ENCODE measurements around the gene CNTLN. TPM values are rescaled to one million over a fixed set of nuclear protein-coding genes. Genes with fewer than 3 reads are reported as not detected.

Gene CNTLN
- total and polyA plus RNA-seq, 2 of the 8 experiments (the other 6 are each of a cell fraction or from before 2014, with no cell fraction given) = 4.8 to 10.8 TPM

GRCh38 chr9:17225407-17225806 lies 90.6 kb downstream of the CNTLN start:
- Histone ChIP-seq H3K4ac (replicated peaks; ENCODE audit: insufficient read length, low read depth, low read length) (no peak overlapping the region), H3K36me3 (ENCODE audit: control insufficient read depth in 2 of 4, insufficient read depth in 4 of 4, low read length in 3 of 4) (no peaks in the 10 kb centered on the region), H3K23ac (ENCODE audit: insufficient read length) (no peak overlapping the region), H2BK15ac (ENCODE audit: low read length) (no peak overlapping the region), H3K14ac (ENCODE audit: insufficient read length) (no peak overlapping the region), H2BK20ac (ENCODE audit: low read length) (no peak overlapping the region), H3K79me2 (ENCODE audit: control insufficient read depth in 1 of 2, insufficient read depth in 2 of 2, low read length in 2 of 2) (no peaks in the 10 kb centered on the region; a peak in 1 of 4 replicates), H3K4me1 (replicated peaks in 1 of 4; ENCODE audit: control insufficient read depth in 3 of 4, insufficient read depth in 4 of 4, low read length in 3 of 4) (no peaks in the 10 kb centered on the region), H4K91ac (replicated peaks; ENCODE audit: insufficient read length, low read length) (no peak overlapping the region), H3K56ac (replicated peaks; ENCODE audit: insufficient read length, low read depth, low read length) (no peak overlapping the region), H4K5ac (ENCODE audit: insufficient read length, low read depth, low read length) (no peak overlapping the region), H3K4me3 (ENCODE audit: extremely low read depth in 1 of 4, insufficient read depth in 2 of 4, low read depth in 3 of 4, low read length in 4 of 4) (no peak overlapping the region), H3K79me1 (ENCODE audit: low read depth, low read length) (no peaks in the 10 kb centered on the region; the same call in 1 of the 2 replicates), H2BK120ac (replicated peaks; ENCODE audit: low read depth, low read length) (no peak overlapping the region), H2BK5ac (ENCODE audit: low read depth, low read length) (no peak overlapping the region), H2AK5ac (ENCODE audit: low read depth, low read length) (no peak overlapping the region), H2BK12ac (ENCODE audit: low read depth, low read length) (no peak overlapping the region), H3K9me3 (ENCODE audit: insufficient read depth in 2 of 2, low read depth in 1 of 2, low read length in 1 of 2) (no peaks in the 10 kb centered on the region), H3K9ac (replicated peaks in 1 of 4; ENCODE audit: extremely low read depth in 1 of 4, low read depth in 3 of 4, low read length in 3 of 4) (no peak overlapping the region), H3K23me2 (ENCODE audit: low read depth, low read length) (no peaks in the 10 kb centered on the region; the same call in 1 of the 2 replicates), H4K20me1 (replicated peaks in 1 of 2; ENCODE audit: control insufficient read depth in 1 of 2, insufficient read depth in 2 of 2, low read length in 2 of 2) (no peaks in the 10 kb centered on the region), H3K18ac (ENCODE audit: extremely low read depth, low read length) (no peak overlapping the region), H3K27me3 (replicated peaks in 1 of 4; ENCODE audit: control insufficient read depth in 3 of 4, extremely low read depth in 1 of 4, insufficient read depth in 3 of 4, low read length in 3 of 4) (no peaks in the 10 kb centered on the region), H4K8ac (ENCODE audit: extremely low read depth, insufficient read depth, low read length) (no peak overlapping the region), H2AFZ (ENCODE audit: low read length) (no peak overlapping the region), H3K4me2 (ENCODE audit: insufficient read depth in 1 of 2, low read depth in 2 of 2, low read length in 2 of 2) (no peak overlapping the region), H3K27ac (ENCODE audit: low read depth, low read length) (no peak overlapping the region)
- no peak for DNase-seq (ENCODE audit: low read depth in 1 of 2, low spot score in 2 of 2)
- ChIA-PET CTCF (ENCODE audit: partially characterized antibody) (interaction anchor here (0.6 to 1.2 kb wide), 2 partner anchors 10 to 108 kb away, joined by 3 to 5 read pairs; no protein-coding TSS in a partner anchor), POLR2A (ENCODE audit: partially characterized antibody) (no interaction called here)
- FAIRE-seq = no peak
- no peak for TF ChIP-seq RNF2 (IDR thresholded peaks at IDR 0.05; ENCODE audit: borderline replicate concordance, low read depth, low read length, missing control alignments, poor library complexity, severe bottlenecking)
- TF ChIP-seq NANOG (IDR thresholded peaks at IDR 0.05; ENCODE audit: insufficient read depth, low read depth, low read length, poor library complexity, severe bottlenecking) = no peak
- no peak for TF ChIP-seq SIN3A (conservative IDR thresholded peaks at IDR 0.05 in 1 of 2, IDR thresholded peaks at IDR 0.05 in 1 of 2; ENCODE audit: low read depth in 1 of 2, low read length in 2 of 2)
- TF ChIP-seq YY1 (IDR thresholded peaks at IDR 0.05; ENCODE audit: low read depth, low read length) = no peak
- no peak for TF ChIP-seq GTF2F1 (IDR thresholded peaks at IDR 0.05; ENCODE audit: borderline replicate concordance, low read depth, low read length)
- no peak for TF ChIP-seq KDM4A (IDR thresholded peaks at IDR 0.05; ENCODE audit: low read depth, low read length, severe bottlenecking)
- no peak for TF ChIP-seq PHF8 (conservative IDR thresholded peaks at IDR 0.05; ENCODE audit: low read depth, low read length)
- TF ChIP-seq POLR2AphosphoS5 (IDR thresholded peaks at IDR 0.05; ENCODE audit: low read depth, low read length) = no peak
- TF ChIP-seq EZH2 (IDR thresholded peaks at IDR 0.05; ENCODE audit: low read depth, low read length, severe bottlenecking) = no peak
- no peak for TF ChIP-seq HDAC2 (IDR thresholded peaks at IDR 0.05; ENCODE audit: borderline replicate concordance in 1 of 2, low read depth in 2 of 2, low read length in 2 of 2)
- no peak for TF ChIP-seq CEBPB (IDR thresholded peaks at IDR 0.05; ENCODE audit: low read depth, low read length)
- TF ChIP-seq FOSL1 (IDR thresholded peaks at IDR 0.05; ENCODE audit: insufficient read depth, low read depth, low read length) = no peak
- 91% methylated on average over 1 of the region's 1 CpG; no CpG with 5 or more reads in 1 of the 2 experiments for WGBS, 2 experiments (ENCODE audit: extremely low coverage in 1 of 2, insufficient coverage in 1 of 2, insufficient read length in 1 of 2, insufficient replicate concordance in 2 of 2, low coverage in 1 of 2, low lambda C conversion rate in 2 of 2, missing lambda C conversion rate in 1 of 2)
